H9 (cell line): Measurements from ENCODE around the gene TUNAR. TPM values are rescaled to one million over a fixed set of nuclear protein-coding genes. Genes with fewer than 3 reads are reported as not detected.

ENCODE experiments used
- DNase-seq: peaks from one replicate; pipeline ENCODE4 v3.0.0-alpha.2; 2017
- H2AFZ ChIP-seq: one replicate; pipeline ENCODE4 v1.6.1; 2013; ENCODE audit warnings: mild to moderate bottlenecking, low read length, control low read depth, moderate library complexity
- H2AK5ac ChIP-seq: 2 replicates; pipeline ENCODE4 v1.6.1; 2013; ENCODE audit warnings: low read length, control low read depth, mixed read lengths; ENCODE audit not compliant: insufficient read length
- H2BK120ac ChIP-seq: one replicate; pipeline ENCODE4 v1.6.1; 2013; ENCODE audit warnings: low read depth, mild to moderate bottlenecking, low read length, control low read depth, inconsistent platforms; ENCODE audit not compliant: poor library complexity, severe bottlenecking
- H2BK12ac ChIP-seq: 2 replicates; pipeline ENCODE4 v1.6.1; 2013; ENCODE audit warnings: low read length, control low read depth, mixed read lengths, low read depth; ENCODE audit not compliant: insufficient read length
- H2BK15ac ChIP-seq: 2 replicates; pipeline ENCODE4 v1.6.1; 2013; ENCODE audit warnings: low read depth, low read length, control low read depth
- H2BK20ac ChIP-seq: one replicate; pipeline ENCODE4 v1.6.1; 2013; ENCODE audit warnings: low read depth, mild to moderate bottlenecking, low read length, control low read depth, inconsistent platforms; ENCODE audit not compliant: poor library complexity, severe bottlenecking
- H2BK5ac ChIP-seq: 2 replicates; pipeline ENCODE4 v1.6.1; 2013; ENCODE audit warnings: low read length, control low read depth, mixed read lengths; ENCODE audit not compliant: insufficient read length
- H3K14ac ChIP-seq: 2 replicates; pipeline ENCODE4 v1.6.1; 2013; ENCODE audit warnings: low read length, control low read depth; ENCODE audit not compliant: insufficient read depth
- H3K18ac ChIP-seq: 2 replicates; pipeline ENCODE4 v1.6.1; 2013; ENCODE audit warnings: low read depth, mild to moderate bottlenecking, mixed read lengths, low read length, control low read depth; ENCODE audit not compliant: insufficient read length
- H3K23ac ChIP-seq: 2 replicates; pipeline ENCODE4 v1.6.1; 2013; ENCODE audit warnings: low read length, control low read depth, mixed read lengths, low read depth; ENCODE audit not compliant: insufficient read length
- H3K23me2 ChIP-seq: 2 replicates; pipeline ENCODE4 v1.6.1; 2013; ENCODE audit warnings: low read depth, mild to moderate bottlenecking, mixed read lengths, low read length, control low read depth; ENCODE audit not compliant: insufficient read length, poor library complexity, severe bottlenecking
- H3K27ac ChIP-seq: 2 replicates; pipeline ENCODE4 v1.5.1; 2013; ENCODE audit warnings: low read length, control low read depth, mixed read lengths, low read depth; ENCODE audit not compliant: insufficient read length
- H3K27me3 ChIP-seq: 2 replicates; pipeline ENCODE4 v1.6.1; 2013; ENCODE audit warnings: low read length, control low read depth, inconsistent platforms; ENCODE audit not compliant: insufficient read depth
- H3K4ac ChIP-seq: 2 replicates; pipeline ENCODE4 v1.6.1; 2013; ENCODE audit warnings: low read depth, mild to moderate bottlenecking, control low read depth, inconsistent platforms, low read length, moderate library complexity
- H3K4me1 ChIP-seq: 2 replicates; pipeline ENCODE4 v1.6.1; 2013; ENCODE audit warnings: low read length, control low read depth, inconsistent platforms; ENCODE audit not compliant: insufficient read depth
- H3K4me2 ChIP-seq: 2 replicates; pipeline ENCODE4 v1.6.1; 2013; ENCODE audit warnings: low read length, control low read depth, mixed read lengths; ENCODE audit not compliant: insufficient read length, insufficient read depth
- H3K56ac ChIP-seq: 2 replicates; pipeline ENCODE4 v1.6.1; 2013; ENCODE audit warnings: low read depth, mild to moderate bottlenecking, mixed read lengths, low read length, control low read depth; ENCODE audit not compliant: insufficient read length
- H3K79me1 ChIP-seq: 2 replicates; pipeline ENCODE4 v1.6.1; 2013; ENCODE audit warnings: low read depth, mild to moderate bottlenecking, moderate library complexity, low read length, control low read depth, inconsistent platforms; ENCODE audit not compliant: insufficient read depth, poor library complexity, severe bottlenecking
- H3K79me2 ChIP-seq: 2 replicates; pipeline ENCODE4 v1.6.1; 2013; ENCODE audit warnings: low read length, control low read depth, inconsistent platforms; ENCODE audit not compliant: insufficient read depth
- H3K9ac ChIP-seq: 2 replicates; pipeline ENCODE4 v1.6.1; 2013; ENCODE audit warnings: low read length, control low read depth, mixed read lengths; ENCODE audit not compliant: insufficient read length; ENCODE audit errors: extremely low read depth
- H3K9me3 ChIP-seq: one replicate; pipeline ENCODE4 v1.6.1; 2013; ENCODE audit warnings: low read depth, low read length, inconsistent platforms; ENCODE audit not compliant: control insufficient read depth
- H3T11ph ChIP-seq: one replicate; pipeline ENCODE4 v1.6.1; 2013; ENCODE audit warnings: mild to moderate bottlenecking, low read length, control low read depth, inconsistent platforms
- H4K20me1 ChIP-seq: one replicate; pipeline ENCODE4 v1.6.1; 2013; ENCODE audit not compliant: control insufficient read depth, insufficient read length, insufficient read depth
- H4K5ac ChIP-seq: 2 replicates; pipeline ENCODE4 v1.6.1; 2013; ENCODE audit warnings: low read depth, mild to moderate bottlenecking, mixed read lengths, low read length, control low read depth; ENCODE audit not compliant: insufficient read length
- H4K8ac ChIP-seq: replicated peaks from 2 replicates; pipeline ENCODE4 v1.6.1; 2013; ENCODE audit warnings: low read length, control low read depth, mixed read lengths, low read depth; ENCODE audit not compliant: insufficient read length
- H4K91ac ChIP-seq: 2 replicates; pipeline ENCODE4 v1.6.1; 2013; ENCODE audit warnings: low read depth, mild to moderate bottlenecking, moderate library complexity, mixed read lengths, low read length, control low read depth; ENCODE audit not compliant: insufficient read length
- H3K27ac Mint-ChIP-seq, 3 experiments: 2 replicates in 2 of 3; 3 replicates in 1 of 3; pipeline ENCODE4 v1.8.0; 2020 to 2021; ENCODE audit warnings: mixed read lengths in 3 of 3, mild to moderate bottlenecking in 1 of 3, moderate library complexity in 1 of 3
- H3K27me3 Mint-ChIP-seq: 2 replicates; pipeline ENCODE4 v1.8.0; 2021; ENCODE audit warnings: low read depth, mild to moderate bottlenecking, moderate library complexity, mixed read lengths
- H3K36me3 Mint-ChIP-seq, 3 experiments: 2 replicates in 2 of 3; 3 replicates in 1 of 3; pipeline ENCODE4 v1.8.0; 2020 to 2021; ENCODE audit warnings: low read depth in 3 of 3, mixed read lengths in 3 of 3; ENCODE audit not compliant: insufficient read depth in 1 of 3
- H3K4me1 Mint-ChIP-seq, 2 experiments: 2 replicates each; pipeline ENCODE4 v1.8.0; 2020; ENCODE audit warnings: mixed read lengths in 2 of 2
- H3K4me3 Mint-ChIP-seq, 2 experiments: 2 replicates in 1 of 2; 3 replicates in 1 of 2; pipeline ENCODE4 v1.8.0; 2020 to 2021; ENCODE audit warnings: mild to moderate bottlenecking in 2 of 2, mixed read lengths in 2 of 2, moderate library complexity in 1 of 2
- H3K9me3 Mint-ChIP-seq, 2 experiments: 2 replicates in 1 of 2; 3 replicates in 1 of 2; pipeline ENCODE4 v1.8.0; 2020; ENCODE audit warnings: mild to moderate bottlenecking in 2 of 2, mixed read lengths in 2 of 2, moderate library complexity in 1 of 2
- WGBS: extraction: QIAGEN DNeasy Blood & Tissue Kit; methylation state at CpG from one replicate; pipeline ENCODE4 v1.1.7; 2013; ENCODE audit warnings: missing lambda C conversion rate, low lambda C conversion rate, mixed read lengths; ENCODE audit not compliant: insufficient read length; ENCODE audit errors: extremely low coverage; 5-methylcytosine and 5-hydroxymethylcytosine counted together
- total RNA-seq: library from RNA; stranded (reverse); gene quantifications from 2 replicates; pipeline ENCODE4 v1.2.1, GENCODE V29; 2021
- TF ChIP-seq, protein P1 (sequence below): fragments of 200-600 bp; sonication (generic); conservative IDR thresholded peaks from 3 replicates; pipeline ENCODE4 v1.8.0; 2021; ENCODE audit warnings: antibody characterized with exemption, mild to moderate bottlenecking

The TUNAR gene
- total RNA-seq, 1 experiment from 2014 or later = 26.2 TPM

DNA sequence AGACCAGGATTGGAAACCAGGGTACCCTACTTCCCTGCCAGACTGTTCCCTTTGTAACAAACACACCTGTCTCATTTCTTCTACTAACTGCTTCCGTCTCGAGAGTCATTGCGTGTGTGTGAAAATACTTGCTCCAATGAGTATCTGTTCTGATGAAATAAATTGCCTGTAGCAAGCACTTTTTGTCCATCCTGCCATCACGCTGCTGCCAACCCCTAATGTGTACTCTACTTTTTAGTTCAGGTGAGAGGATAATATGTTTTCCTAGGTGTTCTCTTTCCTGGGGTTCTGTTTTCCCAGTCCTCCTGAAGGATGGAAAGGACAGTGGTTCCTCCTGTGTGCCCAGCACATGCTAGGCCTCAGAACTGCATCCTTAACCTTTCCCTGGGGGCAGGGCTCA lies 1.0 kb downstream of the TUNAR start:
- Histone ChIP-seq H3K23ac (no peak overlapping the region), H3K14ac (0 out of 2 replicates have a peak overlapping the region, but pooled peaks have one; percentile 75), H4K20me1 (no peaks in the 10 kb centered on the region), H3K4me2 (peak overlapping the region; percentile 90), H3K4me1 (peaks cover 9% of the 10 kb centered on the region; the same call in 1 of the 2 replicates), H3T11ph (no peak overlapping the region), H3K4ac (no peak overlapping the region), H3K9ac (peak overlapping the region; percentile 21), H3K79me1 (peaks cover 2% of the 10 kb centered on the region), H3K56ac (no peak overlapping the region), H3K9me3 (no peaks in the 10 kb centered on the region), H2AFZ (no peak overlapping the region), H3K18ac (no peak overlapping the region), H3K79me2 (peaks cover 2% of the 10 kb centered on the region; the same call in 1 of the 2 replicates), H2BK15ac (no peak overlapping the region), H3K27me3 (no peaks in the 10 kb centered on the region; the same call in 1 of the 2 replicates), H2BK20ac (no peak overlapping the region), H2AK5ac (no peak overlapping the region), H2BK5ac (no peak overlapping the region), H4K8ac (no peak overlapping the region), H2BK12ac (no peak overlapping the region), H4K91ac (no peak overlapping the region), H2BK120ac (no peak overlapping the region), H3K27ac (no peak overlapping the region), H3K23me2 (peaks cover 12% of the 10 kb centered on the region), H4K5ac (no peak overlapping the region)
- DNase-seq = no peak
- H3K36me3 Mint-ChIP-seq = peaks cover 0 to 14% (median 6%) of the 10 kb centered on the region in 3 experiments; a peak in 5 of 7 replicates
- H3K27ac Mint-ChIP-seq = no peak overlapping the region
- TF ChIP-seq, protein P1, sequence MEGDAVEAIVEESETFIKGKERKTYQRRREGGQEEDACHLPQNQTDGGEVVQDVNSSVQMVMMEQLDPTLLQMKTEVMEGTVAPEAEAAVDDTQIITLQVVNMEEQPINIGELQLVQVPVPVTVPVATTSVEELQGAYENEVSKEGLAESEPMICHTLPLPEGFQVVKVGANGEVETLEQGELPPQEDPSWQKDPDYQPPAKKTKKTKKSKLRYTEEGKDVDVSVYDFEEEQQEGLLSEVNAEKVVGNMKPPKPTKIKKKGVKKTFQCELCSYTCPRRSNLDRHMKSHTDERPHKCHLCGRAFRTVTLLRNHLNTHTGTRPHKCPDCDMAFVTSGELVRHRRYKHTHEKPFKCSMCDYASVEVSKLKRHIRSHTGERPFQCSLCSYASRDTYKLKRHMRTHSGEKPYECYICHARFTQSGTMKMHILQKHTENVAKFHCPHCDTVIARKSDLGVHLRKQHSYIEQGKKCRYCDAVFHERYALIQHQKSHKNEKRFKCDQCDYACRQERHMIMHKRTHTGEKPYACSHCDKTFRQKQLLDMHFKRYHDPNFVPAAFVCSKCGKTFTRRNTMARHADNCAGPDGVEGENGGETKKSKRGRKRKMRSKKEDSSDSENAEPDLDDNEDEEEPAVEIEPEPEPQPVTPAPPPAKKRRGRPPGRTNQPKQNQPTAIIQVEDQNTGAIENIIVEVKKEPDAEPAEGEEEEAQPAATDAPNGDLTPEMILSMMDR = no peak
- peaks cover 19% of the 10 kb centered on the region for H3K27me3 Mint-ChIP-seq
- WGBS = no CpG with 5 or more reads among the region's 4 CpGs
- no peaks in the 10 kb centered on the region for H3K9me3 Mint-ChIP-seq
- H3K4me1 Mint-ChIP-seq = peaks cover 50 to 53% of the 10 kb centered on the region in 2 experiments
- peak overlapping the region; percentile 74 to 83 for H3K4me3 Mint-ChIP-seq
